Endothelial cell (in vitro differentiated cells): ENCODE results near the gene ORC6. TPM values are rescaled to one million over a fixed set of nuclear protein-coding genes. Genes with fewer than 3 reads are reported as not detected.
A peak's percentile ranks its signal among the peaks of the same experiment; 100 is the strongest.

Experiments used
- DNase-seq: peaks from one replicate; pipeline ENCODE4 v3.0.0; 2021; ENCODE audit warnings: low spot score
- H3K27ac Mint-ChIP-seq: one replicate; pipeline ENCODE4 v1.8.0; 2021; ENCODE audit warnings: mixed read lengths, inconsistent platforms; ENCODE audit not compliant: unreplicated experiment
- H3K27me3 Mint-ChIP-seq: one replicate; pipeline ENCODE4 v1.8.0; 2021; ENCODE audit warnings: mild to moderate bottlenecking, moderate library complexity, mixed read lengths, inconsistent platforms; ENCODE audit not compliant: unreplicated experiment
- H3K36me3 Mint-ChIP-seq: one replicate; pipeline ENCODE4 v1.8.0; 2021; ENCODE audit warnings: mild to moderate bottlenecking, low read depth, mixed read lengths, inconsistent platforms; ENCODE audit not compliant: unreplicated experiment
- H3K4me1 Mint-ChIP-seq: one replicate; pipeline ENCODE4 v1.8.0; 2021; ENCODE audit warnings: mild to moderate bottlenecking, mixed read lengths, inconsistent platforms; ENCODE audit not compliant: unreplicated experiment
- H3K4me3 Mint-ChIP-seq: one replicate; pipeline ENCODE4 v1.8.0; 2021; ENCODE audit warnings: mild to moderate bottlenecking, mixed read lengths, inconsistent platforms; ENCODE audit not compliant: unreplicated experiment
- H3K9me3 Mint-ChIP-seq: one replicate; pipeline ENCODE4 v1.8.0; 2021; ENCODE audit warnings: mixed read lengths, inconsistent platforms; ENCODE audit not compliant: unreplicated experiment
- total RNA-seq: library from RNA; stranded (reverse); fragmentation: NEBNext Ultra II Directional; extraction: Animal tissue kit (Norgen Biotek cat#: 25700); gene quantifications from one replicate; pipeline ENCODE4 v1.2.1, GENCODE V29; 2021; ENCODE audit not compliant: unreplicated experiment
- TF ChIP-seq, protein P1 (sequence below): fragments of 200-600 bp; sonication (generic); IDR thresholded peaks from one replicate; pipeline ENCODE4 v1.5.0; 2021; ENCODE audit warnings: antibody characterized with exemption; ENCODE audit not compliant: unreplicated experiment

ORC6 gene
- total RNA-seq, 1 donor from 2014 or later = 22.4 TPM

DNA sequence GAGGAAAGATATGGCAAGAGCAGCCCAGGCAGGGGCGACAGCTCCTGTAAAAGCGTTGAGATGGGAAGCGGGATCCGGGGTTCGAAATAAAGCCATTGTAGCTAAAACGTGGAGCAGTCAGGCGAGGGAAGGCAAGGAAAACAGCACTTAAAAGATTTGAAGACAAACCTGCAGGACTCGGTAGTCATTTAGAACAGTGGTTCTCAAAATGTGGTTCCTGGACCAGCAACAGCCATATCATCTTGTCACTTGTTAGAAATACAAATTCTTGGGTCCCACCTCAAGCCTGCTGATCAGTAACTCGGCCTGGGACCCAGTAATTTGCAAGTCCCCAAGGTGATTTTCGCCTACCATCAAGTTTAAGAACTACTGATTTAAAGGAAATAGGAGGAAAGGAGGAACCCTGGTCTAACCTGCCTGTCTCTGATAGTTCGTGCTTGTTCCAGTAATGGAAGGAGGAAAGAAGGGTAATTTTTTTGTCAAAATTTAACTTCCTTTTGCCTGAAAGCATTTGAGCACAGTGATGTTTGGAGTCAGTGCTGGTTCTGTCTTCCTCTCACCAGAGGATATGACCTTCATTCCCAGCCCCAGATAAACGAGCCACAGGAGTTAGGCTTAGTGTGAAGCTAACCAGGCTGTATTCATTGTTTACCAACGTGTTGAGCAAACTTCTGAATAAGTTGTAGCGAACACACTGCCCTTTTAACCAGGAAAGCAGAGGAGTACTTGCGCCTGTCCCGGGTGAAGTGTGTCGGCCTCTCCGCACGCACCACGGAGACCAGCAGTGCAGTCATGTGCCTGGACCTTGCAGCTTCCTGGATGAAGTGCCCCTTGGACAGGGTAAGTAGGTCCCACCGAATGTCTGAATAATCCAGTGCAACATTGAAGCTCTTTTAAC lies 1.1 kb downstream of the ORC6 start:
- no peak overlapping the region for H3K4me3 Mint-ChIP-seq
- peaks cover 13% of the 10 kb centered on the region for H3K27me3 Mint-ChIP-seq
- TF ChIP-seq, protein P1, sequence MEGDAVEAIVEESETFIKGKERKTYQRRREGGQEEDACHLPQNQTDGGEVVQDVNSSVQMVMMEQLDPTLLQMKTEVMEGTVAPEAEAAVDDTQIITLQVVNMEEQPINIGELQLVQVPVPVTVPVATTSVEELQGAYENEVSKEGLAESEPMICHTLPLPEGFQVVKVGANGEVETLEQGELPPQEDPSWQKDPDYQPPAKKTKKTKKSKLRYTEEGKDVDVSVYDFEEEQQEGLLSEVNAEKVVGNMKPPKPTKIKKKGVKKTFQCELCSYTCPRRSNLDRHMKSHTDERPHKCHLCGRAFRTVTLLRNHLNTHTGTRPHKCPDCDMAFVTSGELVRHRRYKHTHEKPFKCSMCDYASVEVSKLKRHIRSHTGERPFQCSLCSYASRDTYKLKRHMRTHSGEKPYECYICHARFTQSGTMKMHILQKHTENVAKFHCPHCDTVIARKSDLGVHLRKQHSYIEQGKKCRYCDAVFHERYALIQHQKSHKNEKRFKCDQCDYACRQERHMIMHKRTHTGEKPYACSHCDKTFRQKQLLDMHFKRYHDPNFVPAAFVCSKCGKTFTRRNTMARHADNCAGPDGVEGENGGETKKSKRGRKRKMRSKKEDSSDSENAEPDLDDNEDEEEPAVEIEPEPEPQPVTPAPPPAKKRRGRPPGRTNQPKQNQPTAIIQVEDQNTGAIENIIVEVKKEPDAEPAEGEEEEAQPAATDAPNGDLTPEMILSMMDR = no peak
- peaks cover 33% of the 10 kb centered on the region for H3K4me1 Mint-ChIP-seq
- H3K36me3 Mint-ChIP-seq = peaks cover 6% of the 10 kb centered on the region
- DNase-seq = peak; percentile 14
- no peak overlapping the region for H3K27ac Mint-ChIP-seq
- no peaks in the 10 kb centered on the region for H3K9me3 Mint-ChIP-seq

DNA sequence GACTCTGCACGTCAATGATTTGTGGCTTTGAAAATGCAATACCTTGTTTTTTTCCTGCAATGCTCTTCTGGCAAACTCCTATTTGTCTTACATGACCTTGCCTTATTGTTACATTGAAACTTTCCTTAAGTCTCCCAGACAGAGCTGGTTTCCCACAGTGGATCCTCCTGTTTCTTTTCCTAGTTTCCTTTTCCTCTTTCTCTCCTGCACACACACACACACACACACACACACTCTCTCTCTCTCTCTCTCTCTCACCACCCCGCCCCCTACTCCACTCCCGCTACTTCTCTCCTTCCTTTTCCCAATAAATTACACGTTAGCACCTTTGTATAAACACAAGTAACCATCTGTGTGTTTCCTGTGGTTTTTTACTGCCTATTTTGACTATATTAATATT lies 2.3 kb downstream of the ORC6 start:
- peaks cover 13% of the 10 kb centered on the region for H3K27me3 Mint-ChIP-seq
- H3K4me3 Mint-ChIP-seq = no peak overlapping the region
- H3K4me1 Mint-ChIP-seq = peaks cover 33% of the 10 kb centered on the region
- H3K36me3 Mint-ChIP-seq = peaks cover 10% of the 10 kb centered on the region
- H3K9me3 Mint-ChIP-seq = no peaks in the 10 kb centered on the region
- TF ChIP-seq, protein P1 = no peak
- no peak for DNase-seq
- no peak overlapping the region for H3K27ac Mint-ChIP-seq

DNA sequence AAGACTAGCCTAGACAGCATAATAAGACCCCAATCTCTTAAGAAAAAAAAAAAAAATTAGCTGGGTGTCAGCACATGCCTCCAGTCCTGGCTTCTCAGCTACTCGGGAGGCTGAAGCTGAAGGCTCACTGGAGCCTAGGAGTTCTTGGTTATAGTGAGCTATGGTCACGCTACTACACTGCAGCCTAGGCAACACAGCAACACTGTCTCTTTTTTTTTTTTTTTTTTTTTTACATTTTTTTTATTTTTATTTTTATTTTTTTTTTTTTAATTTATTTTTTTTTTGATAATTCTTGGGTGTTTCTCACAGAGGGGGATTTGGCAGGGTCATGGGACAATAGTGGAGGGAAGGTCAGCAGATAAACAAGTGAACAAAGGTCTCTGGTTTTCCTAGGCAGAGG lies 4.1 kb downstream of the ORC6 start:
- no peaks in the 10 kb centered on the region for H3K9me3 Mint-ChIP-seq
- TF ChIP-seq, protein P1 = no peak

DNA sequence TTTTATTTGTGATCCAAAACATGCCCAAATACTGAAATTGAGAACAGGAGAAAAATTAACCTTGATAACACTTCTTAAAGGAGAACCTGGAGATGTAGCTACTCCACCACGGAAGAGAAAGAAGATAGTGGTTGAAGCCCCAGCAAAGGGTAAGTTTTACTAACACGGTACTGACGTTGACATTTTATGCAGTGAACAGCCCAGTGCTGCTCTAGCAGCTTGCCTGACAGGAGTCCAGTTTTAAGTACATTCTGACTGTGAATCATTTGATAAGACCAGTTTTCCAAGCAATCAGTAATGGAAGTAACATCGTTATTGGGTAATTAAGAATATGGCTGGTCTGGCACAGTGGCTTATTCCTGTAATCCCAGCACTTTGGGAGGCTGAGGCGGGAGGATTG lies 6.5 kb downstream of the ORC6 start:
- peaks cover 4% of the 10 kb centered on the region for H3K27me3 Mint-ChIP-seq
- H3K27ac Mint-ChIP-seq = no peak overlapping the region
- H3K4me1 Mint-ChIP-seq = peaks cover 15% of the 10 kb centered on the region
- no peak overlapping the region for H3K4me3 Mint-ChIP-seq
- no peak for DNase-seq
- TF ChIP-seq, protein P1 = no peak
- peaks cover 10% of the 10 kb centered on the region for H3K36me3 Mint-ChIP-seq
- H3K9me3 Mint-ChIP-seq = no peaks in the 10 kb centered on the region

More for the DNA sequence above, 4.1 kb downstream of the ORC6 start:
- Mint-ChIP-seq H3K4me1 (peaks cover 19% of the 10 kb centered on the region), H3K4me3 (no peak overlapping the region), H3K36me3 (peaks cover 10% of the 10 kb centered on the region), H3K27me3 (peaks cover 7% of the 10 kb centered on the region), H3K27ac (no peak overlapping the region)
- no peak for DNase-seq

DNA sequence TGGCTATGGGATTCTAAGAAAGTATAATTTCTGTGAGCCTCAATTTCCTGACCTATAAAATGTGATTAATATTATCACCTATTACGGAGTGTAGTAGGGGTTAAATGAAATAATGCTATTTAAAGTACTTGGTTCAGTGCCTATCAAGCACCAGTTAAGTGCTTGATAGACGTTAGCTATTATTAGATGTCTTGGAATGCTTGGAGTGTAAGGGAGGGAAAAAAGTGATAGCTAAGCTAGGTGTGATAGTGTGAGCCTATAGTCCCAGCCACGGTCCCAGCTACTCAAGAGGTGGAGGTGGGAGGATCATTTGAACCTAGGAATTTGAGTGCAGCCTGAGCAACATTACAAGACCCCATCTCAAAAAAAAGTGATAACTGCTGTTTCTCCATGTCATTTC lies 7.5 kb downstream of the ORC6 start:
- Mint-ChIP-seq H3K36me3 (peaks cover 10% of the 10 kb centered on the region), H3K9me3 (no peaks in the 10 kb centered on the region), H3K4me3 (no peak overlapping the region), H3K27ac (no peak overlapping the region), H3K4me1 (peaks cover 5% of the 10 kb centered on the region), H3K27me3 (no peaks in the 10 kb centered on the region)
- TF ChIP-seq, protein P1 = no peak
- no peak for DNase-seq
